ENCODE measurements around the gene CCL2. TPM values are rescaled to one million over a fixed set of nuclear protein-coding genes. Genes with fewer than 3 reads are reported as not detected.

Gene CCL2
- total and polyA plus RNA-seq, 8 donors, result 3.8 to 194 (median 26.0) TPM

DNA sequence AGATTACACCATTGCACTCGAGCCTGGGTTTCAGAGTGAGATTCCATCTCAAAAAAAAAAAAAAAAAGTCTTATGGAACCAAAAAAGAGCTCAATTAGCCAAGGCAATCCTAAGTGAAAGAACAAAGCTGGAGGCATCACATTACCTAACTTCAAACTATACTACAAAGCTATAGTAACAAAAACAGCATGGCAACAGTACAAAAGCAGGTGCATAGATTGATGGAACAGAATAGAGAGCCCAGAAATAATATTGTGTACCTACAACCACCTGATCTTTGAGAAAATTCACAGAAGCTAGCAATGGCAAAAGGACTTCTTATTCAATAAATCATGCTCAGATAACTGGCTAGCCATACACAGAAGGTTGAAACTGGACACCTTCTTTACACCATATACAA is 24.7 kb upstream of the CCL2 start:
- Histone ChIP-seq H3K4me3 (no peak overlapping the region), H3K4me1 (peaks cover 8 to 22% (median 15%) of the 10 kb centered on the region in 4 donors), H3K9me3 (peaks cover 0 to 29% (median 7%) of the 10 kb centered on the region in 4 donors), H3K36me3 (no peaks in the 10 kb centered on the region), H3K27me3 (no peaks in the 10 kb centered on the region), H3K27ac (no peak overlapping the region)
- no peak for DNase-seq
- 56 to 74% (median 60%) methylated on average over 1 of the region's 1 CpG for WGBS, 5 donors
- TF ChIP-seq EP300 (IDR thresholded peaks at IDR 0.05) (no peak), POLR2AphosphoS5 (IDR thresholded peaks at IDR 0.05) (no peak), POLR2A (IDR thresholded peaks at IDR 0.05) (no peak)
- TF ChIP-seq, protein P1, sequence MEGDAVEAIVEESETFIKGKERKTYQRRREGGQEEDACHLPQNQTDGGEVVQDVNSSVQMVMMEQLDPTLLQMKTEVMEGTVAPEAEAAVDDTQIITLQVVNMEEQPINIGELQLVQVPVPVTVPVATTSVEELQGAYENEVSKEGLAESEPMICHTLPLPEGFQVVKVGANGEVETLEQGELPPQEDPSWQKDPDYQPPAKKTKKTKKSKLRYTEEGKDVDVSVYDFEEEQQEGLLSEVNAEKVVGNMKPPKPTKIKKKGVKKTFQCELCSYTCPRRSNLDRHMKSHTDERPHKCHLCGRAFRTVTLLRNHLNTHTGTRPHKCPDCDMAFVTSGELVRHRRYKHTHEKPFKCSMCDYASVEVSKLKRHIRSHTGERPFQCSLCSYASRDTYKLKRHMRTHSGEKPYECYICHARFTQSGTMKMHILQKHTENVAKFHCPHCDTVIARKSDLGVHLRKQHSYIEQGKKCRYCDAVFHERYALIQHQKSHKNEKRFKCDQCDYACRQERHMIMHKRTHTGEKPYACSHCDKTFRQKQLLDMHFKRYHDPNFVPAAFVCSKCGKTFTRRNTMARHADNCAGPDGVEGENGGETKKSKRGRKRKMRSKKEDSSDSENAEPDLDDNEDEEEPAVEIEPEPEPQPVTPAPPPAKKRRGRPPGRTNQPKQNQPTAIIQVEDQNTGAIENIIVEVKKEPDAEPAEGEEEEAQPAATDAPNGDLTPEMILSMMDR (IDR thresholded peaks at IDR 0.05), result no peak
- intact Hi-C loops (cut with DNase I; ENCODE audit: low total_unique reads), result no loop called here

DNA sequence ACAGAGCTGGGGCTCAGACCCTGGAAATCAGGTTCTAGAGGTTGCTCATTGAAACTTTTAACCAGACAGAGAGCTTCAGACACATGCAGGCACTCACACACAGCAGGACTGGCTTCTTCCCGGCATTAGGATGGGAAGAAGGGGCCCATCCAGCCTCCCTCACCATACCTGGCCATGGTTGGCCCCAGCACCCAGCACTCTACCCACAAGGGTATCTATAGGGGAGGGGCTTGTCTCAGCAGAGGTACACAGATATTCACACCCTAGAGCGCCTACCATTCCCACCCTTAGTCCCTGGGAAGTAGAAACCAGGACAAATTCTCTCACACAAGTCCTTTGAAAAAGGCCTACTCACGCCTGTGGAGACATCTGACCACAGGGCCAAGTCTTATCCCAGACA is 20.5 kb upstream of the CCL2 start:
- intact Hi-C loops (cut with DNase I; ENCODE audit: low total_unique reads), result no loop called here
- H3K9me3 ChIP-seq, result peaks cover 0 to 16% (median 5%) of the 10 kb centered on the region in 4 donors
- peaks cover 16 to 44% (median 24%) of the 10 kb centered on the region in 4 donors for H3K4me1 ChIP-seq

DNA sequence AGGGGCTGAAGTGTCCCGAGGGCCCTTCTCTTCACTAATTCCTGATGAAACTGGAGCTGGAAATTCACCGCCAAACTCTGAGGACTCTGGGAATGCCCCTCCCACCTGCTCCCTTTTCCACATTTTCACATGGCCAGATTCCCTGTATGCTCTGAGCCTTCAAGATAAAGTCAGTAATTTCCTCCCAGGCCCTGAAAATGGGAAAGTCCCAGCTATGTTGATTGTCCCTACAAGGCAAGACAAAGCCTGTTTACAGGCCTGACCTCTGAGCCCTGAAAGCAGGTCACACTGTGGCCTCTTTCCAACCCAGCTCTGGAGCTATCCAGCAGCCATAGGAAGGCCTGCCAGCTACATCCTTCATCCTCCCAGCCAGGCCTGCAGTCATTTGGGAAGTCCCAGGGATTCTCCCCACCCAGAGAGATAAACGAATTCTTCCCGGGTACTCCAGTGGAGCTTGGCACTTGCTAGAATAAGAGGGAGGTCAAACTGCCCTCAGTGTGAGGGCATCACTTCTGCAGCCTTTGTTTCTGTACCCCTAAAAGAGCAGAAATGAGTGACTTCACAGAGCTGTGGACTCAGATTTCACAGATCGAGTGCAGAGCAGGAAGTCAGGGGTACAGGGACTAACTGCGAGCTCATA is 19.6 kb upstream of the CCL2 start:
- TF ChIP-seq, protein P1 (IDR thresholded peaks at IDR 0.05), result no peak
- no peak for TF ChIP-seq POLR2A (IDR thresholded peaks at IDR 0.05)
- peak in 1 of 3 donors; percentile 21 for TF ChIP-seq POLR2AphosphoS5 (IDR thresholded peaks at IDR 0.05)
- no peak for TF ChIP-seq EP300 (IDR thresholded peaks at IDR 0.05)
- intact Hi-C loops (cut with DNase I; ENCODE audit: low total_unique reads), result no loop called here
- Histone ChIP-seq H3K27me3 (no peaks in the 10 kb centered on the region), H3K27ac (peak overlapping the region in 4 of 5 donors; percentile 1 to 78 (median 66)), H3K4me1 (peaks cover 16 to 52% (median 29%) of the 10 kb centered on the region in 4 donors), H3K4me3 (no peak overlapping the region), H3K36me3 (no peaks in the 10 kb centered on the region), H3K9me3 (peaks cover 0 to 7% (median under 1%) of the 10 kb centered on the region in 4 donors)
- WGBS, 5 donors, result 25 to 39% (median 32%) methylated on average over 6 of the region's 6 CpGs
- peak; percentile 30 to 85 for DNase-seq

More for the DNA sequence above, 20.5 kb upstream of the CCL2 start:
- Histone ChIP-seq H3K4me3 (no peak overlapping the region), H3K27me3 (no peaks in the 10 kb centered on the region), H3K27ac (peak overlapping the region in 3 of 5 donors; percentile 65 to 78 (median 68)), H3K36me3 (no peaks in the 10 kb centered on the region)
- TF ChIP-seq POLR2A (IDR thresholded peaks at IDR 0.05) (no peak), POLR2AphosphoS5 (IDR thresholded peaks at IDR 0.05) (no peak)
- TF ChIP-seq, protein P1 (IDR thresholded peaks at IDR 0.05), result no peak
- 65 to 77% (median 71%) methylated on average over 3 of the region's 3 CpGs for WGBS, 5 donors
- no peak for DNase-seq

- Histone ChIP-seq H3K4me3 (no peak overlapping the region), H3K9me3 (no peaks in the 10 kb centered on the region), H3K4me1 (peaks cover 16 to 60% (median 36%) of the 10 kb centered on the region in 4 donors), H3K27ac (peak overlapping the region in 3 of 5 donors; percentile 65 to 78 (median 68)), H3K36me3 (no peaks in the 10 kb centered on the region), H3K27me3 (no peaks in the 10 kb centered on the region)
- intact Hi-C loops (cut with DNase I; ENCODE audit: low total_unique reads), result no loop called here
- TF ChIP-seq, protein P1 (IDR thresholded peaks at IDR 0.05), result no peak
- TF ChIP-seq POLR2AphosphoS5 (IDR thresholded peaks at IDR 0.05), result no peak
- TF ChIP-seq POLR2A (IDR thresholded peaks at IDR 0.05), result no peak
- no peak for TF ChIP-seq EP300 (IDR thresholded peaks at IDR 0.05)
- no peak for DNase-seq
- WGBS, 5 donors, result 67 to 75% (median 73%) methylated on average over 5 to 6 of the region's 6 CpGs
Measured at GRCh38 chr17:34236281-34236892, 18.7 kb upstream of the CCL2 start.

All from stomach (tissue), 9 donors.